SH-SY5Y (cell line): ENCODE results near the gene ZNF135.

Experiments used
- GATA2 ChIP-seq: IDR thresholded peaks from 2 replicates; pipeline ENCODE4 v1.6.1; 2011; ENCODE audit warnings: mild to moderate bottlenecking, low read depth, low read length
- GATA3 ChIP-seq: IDR thresholded peaks from 2 replicates; pipeline ENCODE4 v1.6.1; 2011; ENCODE audit warnings: low read depth, mild to moderate bottlenecking, low read length, moderate library complexity

- TF ChIP-seq GATA2 (no peak), GATA3 (no peak)
These were observed 615 bp upstream of the ZNF135 start for GRCh38 chr19:58058467-58058866.
